DOHH2 (cell line): Measurements from ENCODE around the gene SIK2.
A peak's percentile ranks its signal among the peaks of the same experiment; 100 is the strongest.

Experiments used
- H3F3A ChIP-seq: fragments of 200-600 bp; sonication (generic), shearing (Covaris generic); 2 replicates; pipeline ENCODE4 v1.6.0; 2016; ENCODE audit warnings: antibody characterized with exemption, mild to moderate bottlenecking; ENCODE audit not compliant: control insufficient read depth, insufficient read depth
- H3K27ac ChIP-seq: fragments of 200-600 bp; sonication (generic); 2 replicates; pipeline ENCODE4 v1.5.1; 2014; ENCODE audit warnings: low read depth, mild to moderate bottlenecking, low read length, moderate library complexity
- H3K27me3 ChIP-seq: fragments of 200-600 bp; sonication (generic); 2 replicates; pipeline ENCODE4 v1.6.1; 2014; ENCODE audit warnings: mild to moderate bottlenecking, low read length, mixed read lengths; ENCODE audit not compliant: control insufficient read depth
- H3K36me3 ChIP-seq: fragments of 200-600 bp; sonication (generic); 2 replicates; pipeline ENCODE4 v1.6.1; 2014; ENCODE audit warnings: mild to moderate bottlenecking, low read length, moderate library complexity, mixed read lengths; ENCODE audit not compliant: control insufficient read depth
- H3K4me1 ChIP-seq: fragments of 200-600 bp; sonication (generic); 2 replicates; pipeline ENCODE4 v1.6.1; 2014; ENCODE audit warnings: mild to moderate bottlenecking, low read length, mixed read lengths; ENCODE audit not compliant: control insufficient read depth
- H3K4me2 ChIP-seq: fragments of 200-600 bp; sonication (generic); 2 replicates; pipeline ENCODE4 v1.6.0; 2014; ENCODE audit warnings: mild to moderate bottlenecking, low read length, moderate library complexity
- H3K4me3 ChIP-seq: fragments of 200-600 bp; sonication (generic); 2 replicates; pipeline ENCODE4 v1.5.1; 2014; ENCODE audit warnings: mild to moderate bottlenecking, low read length, mixed read lengths
- H3K79me2 ChIP-seq: fragments of 200-600 bp; sonication (generic); 2 replicates; pipeline ENCODE4 v1.6.1; 2014; ENCODE audit warnings: mild to moderate bottlenecking, low read length, mixed read lengths; ENCODE audit not compliant: control insufficient read depth
- H3K9me2 ChIP-seq: fragments of 200-600 bp; sonication (generic); replicated peaks from 2 replicates; pipeline ENCODE4 v1.6.1; 2014; ENCODE audit warnings: mild to moderate bottlenecking, low read length, mixed read lengths; ENCODE audit not compliant: control insufficient read depth
- H3K9me3 ChIP-seq: fragments of 200-600 bp; sonication (generic); 2 replicates; pipeline ENCODE4 v1.6.1; 2014; ENCODE audit warnings: antibody characterized with exemption, low read length, mixed read lengths; ENCODE audit not compliant: control insufficient read depth, insufficient read depth
- H4K20me1 ChIP-seq: fragments of 200-600 bp; sonication (generic); 2 replicates; pipeline ENCODE4 v1.6.0; 2014; ENCODE audit warnings: low read depth, mild to moderate bottlenecking, antibody characterized with exemption, low read length, moderate library complexity; ENCODE audit not compliant: control insufficient read depth, insufficient read depth
- CTCF ChIP-seq: fragments of 200-600 bp; sonication (generic); IDR thresholded peaks from one replicate; pipeline ENCODE4 v1.5.1; 2014; ENCODE audit warnings: antibody characterized with exemption, mild to moderate bottlenecking, low read depth, low read length; ENCODE audit not compliant: poor library complexity, severe bottlenecking
- EZH2phosphoT487 ChIP-seq: fragments of 200-600 bp; sonication (generic); IDR thresholded peaks from 2 replicates; pipeline ENCODE4 v1.6.1; 2017; ENCODE audit warnings: borderline replicate concordance, mild to moderate bottlenecking, antibody characterized with exemption, low read length, moderate library complexity, mixed read lengths

Gene SIK2

GRCh38 chr11:111604392-111605009, 2.3 kb downstream of the SIK2 start:
- TF ChIP-seq EZH2phosphoT487: no peak
- TF ChIP-seq CTCF: peak; percentile 74
- H4K20me1 ChIP-seq: peaks cover 18% of the 10 kb centered on the region; the same call in 1 of the 2 replicates
- peaks cover 11% of the 10 kb centered on the region for H3F3A ChIP-seq
- peaks cover 67% of the 10 kb centered on the region for H3K79me2 ChIP-seq
- no peaks in the 10 kb centered on the region for H3K27me3 ChIP-seq
- no peak overlapping the region for H3K27ac ChIP-seq
- H3K9me3 ChIP-seq: no peaks in the 10 kb centered on the region
- H3K9me2 ChIP-seq: no peaks in the 10 kb centered on the region
- peaks cover 29% of the 10 kb centered on the region for H3K4me1 ChIP-seq
- peak overlapping the region; percentile 83 for H3K4me2 ChIP-seq
- peak overlapping the region; percentile 92 for H3K4me3 ChIP-seq
- peaks cover 6% of the 10 kb centered on the region for H3K36me3 ChIP-seq

DNA sequence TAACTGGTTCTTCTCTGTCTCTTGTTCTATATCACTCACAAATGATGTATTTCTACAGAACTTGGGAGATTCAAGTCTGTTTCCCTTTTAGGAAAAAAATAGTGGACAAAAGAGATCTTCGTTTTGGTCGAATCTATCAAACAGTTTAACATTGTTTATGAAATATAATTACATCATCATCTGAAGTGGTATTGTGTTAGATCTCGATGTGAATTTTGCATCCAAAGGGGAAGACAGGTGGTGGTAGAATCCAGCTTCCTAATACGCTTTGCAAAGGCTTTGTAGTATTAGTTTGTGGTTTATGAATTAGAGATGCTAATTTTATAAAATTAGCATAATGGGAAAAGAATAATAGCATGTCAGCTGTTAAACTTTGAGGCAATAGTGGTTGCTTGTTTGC, 3.4 kb downstream of the SIK2 start:
- Histone ChIP-seq H3K36me3 (peaks cover 6% of the 10 kb centered on the region), H3F3A (peaks cover 8% of the 10 kb centered on the region), H3K9me3 (no peaks in the 10 kb centered on the region), H3K27me3 (no peaks in the 10 kb centered on the region), H4K20me1 (peaks cover 18% of the 10 kb centered on the region; the same call in 1 of the 2 replicates), H3K4me3 (no peak overlapping the region), H3K4me1 (peaks cover 29% of the 10 kb centered on the region), H3K4me2 (no peak overlapping the region), H3K9me2 (no peaks in the 10 kb centered on the region), H3K27ac (no peak overlapping the region), H3K79me2 (peaks cover 74% of the 10 kb centered on the region)
- TF ChIP-seq CTCF: no peak
- TF ChIP-seq EZH2phosphoT487: no peak

DNA sequence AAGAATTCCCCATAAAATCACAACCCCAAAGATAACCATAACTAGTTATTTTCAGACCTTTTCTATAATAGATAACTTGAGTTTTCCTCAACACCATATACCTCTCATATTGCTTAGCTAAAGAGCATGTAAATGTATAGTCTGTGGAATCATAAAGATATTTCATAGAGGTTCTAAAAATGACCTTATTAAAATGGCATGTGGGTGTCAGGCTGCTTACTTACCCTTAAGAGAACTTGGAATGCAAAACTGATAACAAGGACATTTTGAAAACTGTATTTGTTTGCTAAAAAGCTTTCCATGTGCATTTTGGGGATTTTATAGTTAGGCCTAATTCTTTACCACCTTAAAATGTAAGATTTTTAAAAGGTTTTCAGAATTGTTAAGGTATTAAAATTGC, 4.7 kb downstream of the SIK2 start:
- peaks cover 21% of the 10 kb centered on the region for H3K4me1 ChIP-seq
- no peaks in the 10 kb centered on the region for H3K9me2 ChIP-seq
- no peak overlapping the region for H3K4me3 ChIP-seq
- TF ChIP-seq EZH2phosphoT487 (no peak), CTCF (no peak)
- H3K36me3 ChIP-seq: peaks cover 6% of the 10 kb centered on the region
- H3K9me3 ChIP-seq: no peaks in the 10 kb centered on the region
- H3K27ac ChIP-seq: no peak overlapping the region
- no peak overlapping the region for H3K4me2 ChIP-seq
- peaks cover 18% of the 10 kb centered on the region; the same call in 1 of the 2 replicates for H4K20me1 ChIP-seq
- peaks cover 77% of the 10 kb centered on the region for H3K79me2 ChIP-seq
- H3K27me3 ChIP-seq: no peaks in the 10 kb centered on the region
- peaks cover 8% of the 10 kb centered on the region for H3F3A ChIP-seq
